Neural cell (in vitro differentiated cells): ENCODE data around the gene SLC22A23. TPM values are rescaled to one million over a fixed set of nuclear protein-coding genes. Genes with fewer than 3 reads are reported as not detected.

ENCODE experiments used
- H2AFZ ChIP-seq: fragments of 200-600, 300-800 bp; sonication (generic), shearing (Covaris generic); 2 replicates; pipeline ENCODE4 v1.6.0; 2014; ENCODE audit warnings: low read depth, mild to moderate bottlenecking, antibody characterized with exemption, low read length, moderate library complexity
- H3F3A ChIP-seq: fragments of 200-600 bp; shearing (Covaris generic); 2 replicates; pipeline ENCODE4 v1.6.1; 2016; ENCODE audit warnings: mild to moderate bottlenecking, moderate library complexity, mixed read lengths, antibody characterized with exemption, low read length; ENCODE audit not compliant: insufficient read depth, poor library complexity, severe bottlenecking
- H3K27ac ChIP-seq: fragments of 200-600, 300-800 bp; sonication (generic), shearing (Covaris generic); 2 replicates; pipeline ENCODE4 v1.5.1; 2014; ENCODE audit warnings: mild to moderate bottlenecking, low read length, moderate library complexity
- H3K27me3 ChIP-seq: fragments of 300-800, 200-600 bp; sonication (generic), shearing (Covaris generic); 2 replicates; pipeline ENCODE4 v1.6.0; 2014; ENCODE audit warnings: mild to moderate bottlenecking, low read depth, low read length, moderate library complexity; ENCODE audit not compliant: insufficient read depth
- H3K36me3 ChIP-seq: fragments of 300-800, 200-600 bp; sonication (generic), shearing (Covaris generic); 2 replicates; pipeline ENCODE4 v1.5.1; 2014; ENCODE audit warnings: mild to moderate bottlenecking, antibody characterized with exemption, low read length, moderate library complexity; ENCODE audit not compliant: insufficient read depth
- H3K4me2 ChIP-seq: fragments of 300-800, 200-600 bp; sonication (generic), shearing (Covaris generic); 2 replicates; pipeline ENCODE4 v1.6.0; 2014; ENCODE audit warnings: mild to moderate bottlenecking, low read length
- H3K4me3 ChIP-seq: fragments of 300-800, 200-600 bp; sonication (generic), shearing (Covaris generic); 2 replicates; pipeline ENCODE4 v1.5.1; 2014; ENCODE audit warnings: mild to moderate bottlenecking, low read length, moderate library complexity
- H3K79me2 ChIP-seq: fragments of 200-600 bp; shearing (Covaris generic); replicated peaks from 2 replicates; pipeline ENCODE4 v1.6.0; 2014; ENCODE audit warnings: mild to moderate bottlenecking, low read length, moderate library complexity; ENCODE audit not compliant: insufficient read depth
- H3K9ac ChIP-seq: fragments of 300-800, 200-600 bp; sonication (generic), shearing (Covaris generic); 2 replicates; pipeline ENCODE4 v1.6.1; 2016; ENCODE audit warnings: mild to moderate bottlenecking, low read length, mixed read lengths
- H3K9me2 ChIP-seq: fragments of 200-600 bp; shearing (Covaris generic); 2 replicates; pipeline ENCODE4 v1.6.1; 2016; ENCODE audit warnings: mild to moderate bottlenecking, low read length, mixed read lengths; ENCODE audit not compliant: insufficient read depth
- H3K9me3 ChIP-seq: fragments of 200-600, 300-800 bp; sonication (generic), shearing (Covaris generic); 2 replicates; pipeline ENCODE4 v1.6.1; 2016; ENCODE audit warnings: mild to moderate bottlenecking, mixed run types, low read length, moderate library complexity, mixed read lengths
- H4K20me1 ChIP-seq: fragments of 200-600 bp; shearing (Covaris generic); 2 replicates; pipeline ENCODE4 v1.6.1; 2016; ENCODE audit warnings: mild to moderate bottlenecking, mixed run types; ENCODE audit not compliant: insufficient read depth
- CTCF ChIP-seq: fragments of 450-650 bp; IDR thresholded peaks from 2 replicates; pipeline ENCODE4 v1.5.1; 2014; ENCODE audit warnings: antibody characterized with exemption, mild to moderate bottlenecking, moderate library complexity; ENCODE audit not compliant: poor library complexity, severe bottlenecking
- EP300 ChIP-seq: fragments of 450-650 bp; conservative IDR thresholded peaks from 2 replicates; pipeline ENCODE4 v1.6.1; 2014; ENCODE audit warnings: antibody characterized with exemption, mild to moderate bottlenecking, moderate library complexity; ENCODE audit not compliant: poor library complexity, severe bottlenecking
- EZH2 ChIP-seq: fragments of 200-600, 300-800 bp; shearing (Covaris generic), sonication (generic); IDR thresholded peaks from 2 replicates; pipeline ENCODE4 v1.6.1; 2014; ENCODE audit warnings: antibody characterized with exemption, low read length, borderline replicate concordance, mild to moderate bottlenecking; ENCODE audit not compliant: insufficient read depth, poor library complexity, severe bottlenecking
- MXI1 ChIP-seq: fragments of 450-650 bp; conservative IDR thresholded peaks from 2 replicates; pipeline ENCODE4 v1.6.1; 2014; ENCODE audit warnings: antibody characterized with exemption, mild to moderate bottlenecking; ENCODE audit not compliant: poor library complexity, severe bottlenecking
- POLR2AphosphoS5 ChIP-seq: IDR thresholded peaks from 2 replicates; pipeline ENCODE4 v1.6.1; 2012
- RAD21 ChIP-seq: fragments of 450-650 bp; conservative IDR thresholded peaks from 2 replicates; pipeline ENCODE4 v1.6.1; 2014; ENCODE audit warnings: antibody characterized with exemption, mild to moderate bottlenecking, moderate library complexity
- REST ChIP-seq: IDR thresholded peaks from 2 replicates; pipeline ENCODE4 v1.6.1; 2012; ENCODE audit warnings: borderline replicate concordance
- SMC3 ChIP-seq: fragments of 450-650 bp; conservative IDR thresholded peaks from 2 replicates; pipeline ENCODE4 v1.6.1; 2014; ENCODE audit warnings: antibody characterized with exemption, mild to moderate bottlenecking, moderate library complexity; ENCODE audit not compliant: poor library complexity
- TAF1 ChIP-seq: IDR thresholded peaks from 2 replicates; pipeline ENCODE4 v1.6.1; 2012; ENCODE audit warnings: low read depth
- polyA plus RNA-seq: library from polyadenylated mRNA; depleted of rRNA; stranded (reverse); fragments of >200 nt; gene quantifications from 2 replicates; pipeline ENCODE4 v1.2.3, GENCODE V29; 2014

Gene SLC22A23
- polyA plus RNA-seq, 1 donor from 2014 or later = 8.8 TPM

- H3K9ac ChIP-seq = no peak overlapping the region
- H3K79me2 ChIP-seq = no peaks in the 10 kb centered on the region
- no peak overlapping the region for H3K4me3 ChIP-seq
- H3K9me3 ChIP-seq = no peaks in the 10 kb centered on the region
- no peak for TF ChIP-seq REST
- no peak for TF ChIP-seq MXI1
- TF ChIP-seq EZH2 = no peak
- no peak for TF ChIP-seq SMC3
- TF ChIP-seq CTCF = no peak
- TF ChIP-seq RAD21 = no peak
- TF ChIP-seq EP300 = no peak
- H3K27ac ChIP-seq = no peak overlapping the region
- no peak overlapping the region for H3K4me2 ChIP-seq
- H3K9me2 ChIP-seq = no peaks in the 10 kb centered on the region
- H4K20me1 ChIP-seq = no peaks in the 10 kb centered on the region
- no peak overlapping the region for H2AFZ ChIP-seq
- no peaks in the 10 kb centered on the region for H3F3A ChIP-seq
- H3K36me3 ChIP-seq = no peaks in the 10 kb centered on the region
- H3K27me3 ChIP-seq = no peaks in the 10 kb centered on the region
These were observed 122.3 kb downstream of the SLC22A23 start for GRCh38 chr6:3334555-3334954.

- Histone ChIP-seq H3K27me3 (no peaks in the 10 kb centered on the region), H3K27ac (no peak overlapping the region), H3K9ac (no peak overlapping the region), H3K79me2 (no peaks in the 10 kb centered on the region), H3K4me3 (no peak overlapping the region), H3K36me3 (no peaks in the 10 kb centered on the region), H3F3A (no peaks in the 10 kb centered on the region), H2AFZ (no peak overlapping the region), H4K20me1 (no peaks in the 10 kb centered on the region), H3K9me2 (no peaks in the 10 kb centered on the region), H3K9me3 (no peaks in the 10 kb centered on the region), H3K4me2 (no peak overlapping the region)
- no peak for TF ChIP-seq EZH2
These were observed 123.6 kb downstream of the SLC22A23 start for GRCh38 chr6:3333263-3333662.

GRCh38 chr6:3331971-3332370 lies 124.9 kb downstream of the SLC22A23 start:
- Histone ChIP-seq H3K9ac (no peak overlapping the region), H2AFZ (no peak overlapping the region), H3K4me2 (no peak overlapping the region), H3K9me3 (no peaks in the 10 kb centered on the region), H3K79me2 (no peaks in the 10 kb centered on the region), H3K27ac (no peak overlapping the region), H3K9me2 (no peaks in the 10 kb centered on the region), H3K27me3 (no peaks in the 10 kb centered on the region), H4K20me1 (no peaks in the 10 kb centered on the region), H3F3A (no peaks in the 10 kb centered on the region), H3K4me3 (no peak overlapping the region), H3K36me3 (no peaks in the 10 kb centered on the region)
- no peak for TF ChIP-seq SMC3
- no peak for TF ChIP-seq CTCF
- no peak for TF ChIP-seq REST
- no peak for TF ChIP-seq TAF1
- TF ChIP-seq MXI1 = no peak
- TF ChIP-seq POLR2AphosphoS5 = no peak
- no peak for TF ChIP-seq EZH2
- TF ChIP-seq RAD21 = no peak
- no peak for TF ChIP-seq EP300
